Measurements from ENCODE around the gene PPP1R12C.

The PPP1R12C gene

GRCh38 chr19:55115446-55116065 is 1.9 kb downstream of the PPP1R12C start:
- TF ChIP-seq TCF4 (CRISPR knock-in tag; IDR thresholded peaks at IDR 0.05; ENCODE audit: borderline replicate concordance) (no peak), CSDC2 (CRISPR knock-in tag; IDR thresholded peaks at IDR 0.05) (no peak), GLIS3 (CRISPR knock-in tag; IDR thresholded peaks at IDR 0.05) (no peak), OSR1 (CRISPR knock-in tag; IDR thresholded peaks at IDR 0.05) (no peak), TOX (CRISPR knock-in tag; IDR thresholded peaks at IDR 0.05; ENCODE audit: borderline replicate concordance) (no peak), BACH2 (CRISPR knock-in tag; IDR thresholded peaks at IDR 0.05; ENCODE audit: borderline replicate concordance) (no peak)
- no peak for ATAC-seq

GRCh38 chr19:55114566-55115145 is 2.8 kb downstream of the PPP1R12C start:
- TF ChIP-seq ZC3H10 (CRISPR knock-in tag; IDR thresholded peaks at IDR 0.05) (no peak), ZNF565 (CRISPR knock-in tag; conservative IDR thresholded peaks at IDR 0.05; ENCODE audit: low read depth) (no peak), ZFP3 (CRISPR knock-in tag; IDR thresholded peaks at IDR 0.05) (no peak), BACH2 (CRISPR knock-in tag; IDR thresholded peaks at IDR 0.05; ENCODE audit: borderline replicate concordance) (no peak), CSDC2 (CRISPR knock-in tag; IDR thresholded peaks at IDR 0.05) (no peak), ZFP30 (CRISPR knock-in tag; IDR thresholded peaks at IDR 0.05) (no peak), SNAI2 (CRISPR knock-in tag; IDR thresholded peaks at IDR 0.05) (no peak), TCF4 (CRISPR knock-in tag; IDR thresholded peaks at IDR 0.05; ENCODE audit: borderline replicate concordance) (no peak), TOX (CRISPR knock-in tag; IDR thresholded peaks at IDR 0.05; ENCODE audit: borderline replicate concordance) (no peak), RARB (CRISPR knock-in tag; IDR thresholded peaks at IDR 0.05) (no peak)
- TF ChIP-seq, protein P1, sequence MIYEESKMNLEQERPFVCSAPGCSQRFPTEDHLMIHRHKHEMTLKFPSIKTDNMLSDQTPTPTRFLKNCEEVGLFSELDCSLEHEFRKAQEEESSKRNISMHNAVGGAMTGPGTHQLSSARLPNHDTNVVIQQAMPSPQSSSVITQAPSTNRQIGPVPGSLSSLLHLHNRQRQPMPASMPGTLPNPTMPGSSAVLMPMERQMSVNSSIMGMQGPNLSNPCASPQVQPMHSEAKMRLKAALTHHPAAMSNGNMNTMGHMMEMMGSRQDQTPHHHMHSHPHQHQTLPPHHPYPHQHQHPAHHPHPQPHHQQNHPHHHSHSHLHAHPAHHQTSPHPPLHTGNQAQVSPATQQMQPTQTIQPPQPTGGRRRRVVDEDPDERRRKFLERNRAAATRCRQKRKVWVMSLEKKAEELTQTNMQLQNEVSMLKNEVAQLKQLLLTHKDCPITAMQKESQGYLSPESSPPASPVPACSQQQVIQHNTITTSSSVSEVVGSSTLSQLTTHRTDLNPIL (CRISPR knock-in tag; IDR thresholded peaks at IDR 0.05; ENCODE audit: low read depth) = no peak
- no peak for ATAC-seq

- ATAC-seq = peak; percentile 11
- no peak for TF ChIP-seq GLIS3 (CRISPR knock-in tag; IDR thresholded peaks at IDR 0.05)
- TF ChIP-seq BACH2 (CRISPR knock-in tag; IDR thresholded peaks at IDR 0.05; ENCODE audit: borderline replicate concordance) = no peak
- no peak for TF ChIP-seq ISL1 (CRISPR knock-in tag; IDR thresholded peaks at IDR 0.05)
- no peak for TF ChIP-seq PPARA (CRISPR knock-in tag; IDR thresholded peaks at IDR 0.05; ENCODE audit: borderline replicate concordance)
- TF ChIP-seq, protein P2, sequence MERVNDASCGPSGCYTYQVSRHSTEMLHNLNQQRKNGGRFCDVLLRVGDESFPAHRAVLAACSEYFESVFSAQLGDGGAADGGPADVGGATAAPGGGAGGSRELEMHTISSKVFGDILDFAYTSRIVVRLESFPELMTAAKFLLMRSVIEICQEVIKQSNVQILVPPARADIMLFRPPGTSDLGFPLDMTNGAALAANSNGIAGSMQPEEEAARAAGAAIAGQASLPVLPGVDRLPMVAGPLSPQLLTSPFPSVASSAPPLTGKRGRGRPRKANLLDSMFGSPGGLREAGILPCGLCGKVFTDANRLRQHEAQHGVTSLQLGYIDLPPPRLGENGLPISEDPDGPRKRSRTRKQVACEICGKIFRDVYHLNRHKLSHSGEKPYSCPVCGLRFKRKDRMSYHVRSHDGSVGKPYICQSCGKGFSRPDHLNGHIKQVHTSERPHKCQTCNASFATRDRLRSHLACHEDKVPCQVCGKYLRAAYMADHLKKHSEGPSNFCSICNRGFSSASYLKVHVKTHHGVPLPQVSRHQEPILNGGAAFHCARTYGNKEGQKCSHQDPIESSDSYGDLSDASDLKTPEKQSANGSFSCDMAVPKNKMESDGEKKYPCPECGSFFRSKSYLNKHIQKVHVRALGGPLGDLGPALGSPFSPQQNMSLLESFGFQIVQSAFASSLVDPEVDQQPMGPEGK (CRISPR knock-in tag; IDR thresholded peaks at IDR 0.05; ENCODE audit: borderline replicate concordance) = no peak
- no peak for TF ChIP-seq ZNF70 (CRISPR knock-in tag; IDR thresholded peaks at IDR 0.05)
- TF ChIP-seq, protein P1 (CRISPR knock-in tag; IDR thresholded peaks at IDR 0.05; ENCODE audit: low read depth) = 0 out of 2 replicates have a peak, but pooled peaks have one; percentile 32
- TF ChIP-seq ZNF8 (CRISPR knock-in tag; IDR thresholded peaks at IDR 0.05) = no peak
- no peak for TF ChIP-seq ESRRG (CRISPR knock-in tag; IDR thresholded peaks at IDR 0.05)
These were observed 3.8 kb downstream of the PPP1R12C start for GRCh38 chr19:55113570-55114039.

DNA sequence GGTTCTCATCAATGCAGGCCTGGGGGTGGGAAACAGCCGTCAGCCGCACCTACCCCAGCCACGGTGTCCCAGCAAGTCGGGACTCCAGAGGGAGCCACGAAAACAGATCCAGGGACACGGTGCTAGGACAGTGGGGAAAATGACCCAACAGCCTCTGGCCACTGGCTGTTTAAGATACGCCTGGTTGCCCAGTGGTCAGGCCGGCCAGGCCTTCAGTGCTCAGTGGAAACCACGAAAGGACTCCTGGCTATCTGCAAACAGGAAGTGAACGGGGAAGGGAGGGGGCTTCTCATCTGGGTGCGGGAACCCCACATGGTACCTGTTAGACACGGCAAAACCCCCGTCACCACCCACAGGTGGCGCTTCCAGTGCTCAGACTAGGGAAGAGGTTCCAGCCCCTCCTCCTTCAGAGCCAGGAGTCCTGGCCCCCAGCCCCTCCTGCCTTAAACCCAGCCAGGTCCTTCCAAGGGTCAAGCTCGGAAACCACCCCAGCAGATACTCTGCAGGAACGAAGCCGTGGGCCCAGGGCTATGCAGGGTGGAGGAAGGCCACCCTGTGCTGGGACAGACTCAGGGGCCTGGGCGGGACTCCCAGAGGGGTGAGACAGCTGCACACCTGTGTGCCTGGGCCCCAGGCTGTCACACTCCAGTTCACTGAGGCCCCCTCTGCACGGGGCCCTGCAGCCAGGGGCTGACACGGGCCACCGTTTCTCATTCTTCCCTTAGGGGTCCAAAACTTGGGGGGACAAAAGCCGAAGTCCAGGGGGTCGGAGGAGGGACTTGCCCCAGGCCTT is 4.5 kb downstream of the PPP1R12C start:
- TF ChIP-seq TOX (CRISPR knock-in tag; IDR thresholded peaks at IDR 0.05; ENCODE audit: borderline replicate concordance) (no peak), PPARA (CRISPR knock-in tag; IDR thresholded peaks at IDR 0.05; ENCODE audit: borderline replicate concordance) (no peak), ZNF565 (CRISPR knock-in tag; conservative IDR thresholded peaks at IDR 0.05; ENCODE audit: low read depth) (no peak), OSR1 (CRISPR knock-in tag; IDR thresholded peaks at IDR 0.05) (no peak), CSDC2 (CRISPR knock-in tag; IDR thresholded peaks at IDR 0.05) (no peak), ZNF70 (CRISPR knock-in tag; IDR thresholded peaks at IDR 0.05) (no peak), TSHZ2 (CRISPR knock-in tag; IDR thresholded peaks at IDR 0.05) (no peak), ZFP30 (CRISPR knock-in tag; IDR thresholded peaks at IDR 0.05) (no peak), ZNF8 (CRISPR knock-in tag; IDR thresholded peaks at IDR 0.05) (no peak), ARNTL (CRISPR knock-in tag; IDR thresholded peaks at IDR 0.05; ENCODE audit: borderline replicate concordance, low read depth) (no peak), ISL1 (CRISPR knock-in tag; IDR thresholded peaks at IDR 0.05) (no peak)
- TF ChIP-seq, protein P3, sequence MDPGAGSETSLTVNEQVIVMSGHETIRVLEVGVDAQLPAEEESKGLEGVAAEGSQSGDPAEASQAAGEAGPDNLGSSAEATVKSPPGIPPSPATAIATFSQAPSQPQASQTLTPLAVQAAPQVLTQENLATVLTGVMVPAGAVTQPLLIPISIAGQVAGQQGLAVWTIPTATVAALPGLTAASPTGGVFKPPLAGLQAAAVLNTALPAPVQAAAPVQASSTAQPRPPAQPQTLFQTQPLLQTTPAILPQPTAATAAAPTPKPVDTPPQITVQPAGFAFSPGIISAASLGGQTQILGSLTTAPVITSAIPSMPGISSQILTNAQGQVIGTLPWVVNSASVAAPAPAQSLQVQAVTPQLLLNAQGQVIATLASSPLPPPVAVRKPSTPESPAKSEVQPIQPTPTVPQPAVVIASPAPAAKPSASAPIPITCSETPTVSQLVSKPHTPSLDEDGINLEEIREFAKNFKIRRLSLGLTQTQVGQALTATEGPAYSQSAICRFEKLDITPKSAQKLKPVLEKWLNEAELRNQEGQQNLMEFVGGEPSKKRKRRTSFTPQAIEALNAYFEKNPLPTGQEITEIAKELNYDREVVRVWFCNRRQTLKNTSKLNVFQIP (CRISPR knock-in tag; IDR thresholded peaks at IDR 0.05; ENCODE audit: borderline replicate concordance, low read depth) = no peak
- TF ChIP-seq, protein P1 (CRISPR knock-in tag; IDR thresholded peaks at IDR 0.05; ENCODE audit: low read depth) = no peak
- no peak for ATAC-seq
